GM12874 (cell line): ENCODE measurements around the gene EPHB1.

ENCODE experiments used
- CTCF ChIP-seq: IDR thresholded peaks from 2 replicates; pipeline ENCODE4 v1.5.1; 2011; ENCODE audit warnings: low read depth, mild to moderate bottlenecking, control low read depth, low read length, moderate library complexity; ENCODE audit not compliant: insufficient read depth

EPHB1 gene

GRCh38 chr3:134839422-134839821, 44.4 kb downstream of the EPHB1 start:
- TF ChIP-seq CTCF, result no peak

GRCh38 chr3:134839990-134840389, 44.9 kb downstream of the EPHB1 start:
- TF ChIP-seq CTCF, result no peak

GRCh38 chr3:134840459-134840858, 45.4 kb downstream of the EPHB1 start:
- no peak for TF ChIP-seq CTCF

- no peak for TF ChIP-seq CTCF
Measured at GRCh38 chr3:134846084-134846483, 51.0 kb downstream of the EPHB1 start.

- TF ChIP-seq CTCF, result no peak
Measured at GRCh38 chr3:134846911-134847317, 51.9 kb downstream of the EPHB1 start.

- no peak for TF ChIP-seq CTCF
Measured at GRCh38 chr3:134847349-134847748, 52.3 kb downstream of the EPHB1 start.

- no peak for TF ChIP-seq CTCF
Measured at GRCh38 chr3:134849561-134849960, 54.5 kb downstream of the EPHB1 start.

GRCh38 chr3:134850761-134851160, 55.7 kb downstream of the EPHB1 start:
- TF ChIP-seq CTCF, result no peak
